ENCODE measurements around the gene LHFPL3.

Gene LHFPL3

DNA sequence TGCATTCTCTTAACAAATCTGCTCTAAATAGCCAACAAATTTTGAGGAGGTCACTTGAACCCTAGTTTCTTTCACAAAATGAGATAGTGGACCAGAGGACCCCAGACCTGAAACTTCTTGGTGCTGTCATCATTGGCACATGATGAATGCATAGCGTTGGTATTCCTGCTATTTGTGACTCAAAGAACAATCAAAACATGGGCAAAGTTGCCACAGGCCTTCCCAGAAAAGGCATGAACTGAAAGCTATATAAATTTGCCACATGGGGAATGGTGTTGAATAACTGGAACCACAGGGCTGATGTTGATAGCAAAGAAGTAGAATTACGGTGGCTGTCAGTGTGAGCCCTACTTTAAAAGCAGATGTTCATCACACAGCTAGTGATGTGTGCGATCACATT is 465.8 kb downstream of the LHFPL3 start:
- H2AFZ ChIP-seq (ENCODE audit: insufficient read depth, low read length, poor library complexity), result no peak overlapping the region

DNA sequence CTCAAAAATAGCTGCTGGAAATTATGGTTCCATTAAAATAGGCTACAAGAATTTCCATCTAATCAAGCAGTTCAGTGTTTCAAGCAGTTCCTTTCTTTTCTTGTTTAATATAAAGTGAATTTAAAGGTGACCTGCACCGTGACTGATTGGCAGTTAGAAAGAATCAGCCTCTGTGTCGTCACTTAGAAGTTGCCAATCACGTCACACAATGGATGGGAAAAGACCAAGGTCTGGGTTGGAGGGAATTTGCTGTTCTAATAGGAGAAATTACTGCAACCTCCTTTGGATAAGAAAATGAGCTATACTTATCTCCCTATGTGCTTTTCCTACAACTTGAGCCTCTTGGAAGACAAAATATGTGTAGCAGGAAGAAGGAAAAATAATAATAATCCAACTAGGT is 466.2 kb downstream of the LHFPL3 start:
- no peak overlapping the region for H3K4me2 ChIP-seq (ENCODE audit: low read length)
- no peaks in the 10 kb centered on the region for H3K79me2 ChIP-seq (ENCODE audit: control insufficient read depth, insufficient read depth, low read length, poor library complexity)
- no peak overlapping the region for H3K4ac ChIP-seq (ENCODE audit: low read depth, low read length)
- H3K36me3 ChIP-seq (ENCODE audit: control insufficient read depth in 1 of 2, insufficient read depth in 2 of 2, low read length in 2 of 2), result no peaks in the 10 kb centered on the region
- no peaks in the 10 kb centered on the region for H3K27me3 ChIP-seq (ENCODE audit: insufficient read depth, low read length)
- no peaks in the 10 kb centered on the region for H3K9me3 ChIP-seq (ENCODE audit: insufficient read depth, low read depth, low read length)
- H4K8ac ChIP-seq (ENCODE audit: low read depth, low read length), result no peak overlapping the region
- H3K27ac ChIP-seq (ENCODE audit: low read depth, low read length), result no peak overlapping the region
- H4K12ac ChIP-seq (ENCODE audit: low read depth, low read length), result no peak overlapping the region
- DNase-seq, result no peak
- no peak overlapping the region for H2BK120ac ChIP-seq (ENCODE audit: insufficient read depth, low read length, poor library complexity)
- no peak overlapping the region for H3K9ac ChIP-seq (ENCODE audit: low read length)
- H4K91ac ChIP-seq (ENCODE audit: low read depth, low read length), result no peak overlapping the region
- no peaks in the 10 kb centered on the region for H3K4me1 ChIP-seq (ENCODE audit: control insufficient read depth in 1 of 2, insufficient read depth in 2 of 2, low read length in 2 of 2)
- H3K4me3 ChIP-seq (ENCODE audit: low read depth, low read length), result no peak overlapping the region
- WGBS (ENCODE audit: extremely low coverage, insufficient coverage, insufficient read length), result no CpG with 5 or more reads among the region's 3 CpGs
- H2BK12ac ChIP-seq (ENCODE audit: low read length), result no peak overlapping the region
- H2AFZ ChIP-seq (ENCODE audit: insufficient read depth, low read length, poor library complexity), result no peak overlapping the region
- no peak overlapping the region for H2AK5ac ChIP-seq (ENCODE audit: low read length)
- no peaks in the 10 kb centered on the region for H3K79me1 ChIP-seq (ENCODE audit: low read length)
- no peak overlapping the region for H2BK5ac ChIP-seq (ENCODE audit: low read depth, low read length, poor library complexity)
- H3K23ac ChIP-seq (ENCODE audit: low read length), result no peak overlapping the region
- no peak overlapping the region for H3K14ac ChIP-seq (ENCODE audit: low read length)
- no peak overlapping the region for H3K18ac ChIP-seq (ENCODE audit: low read length)

More for the DNA sequence above, 465.8 kb downstream of the LHFPL3 start:
- no peak overlapping the region for H3K4me3 ChIP-seq (ENCODE audit: low read depth, low read length)
- H2BK5ac ChIP-seq (ENCODE audit: low read depth, low read length, poor library complexity), result no peak overlapping the region
- no peak overlapping the region for H3K14ac ChIP-seq (ENCODE audit: low read length)
- WGBS (ENCODE audit: extremely low coverage, insufficient coverage, insufficient read length), result no CpG with 5 or more reads among the region's 3 CpGs
- DNase-seq, result no peak
- H3K79me2 ChIP-seq (ENCODE audit: control insufficient read depth, insufficient read depth, low read length, poor library complexity), result no peaks in the 10 kb centered on the region
- no peaks in the 10 kb centered on the region for H3K79me1 ChIP-seq (ENCODE audit: low read length)
- H3K18ac ChIP-seq (ENCODE audit: low read length), result no peak overlapping the region
- H3K36me3 ChIP-seq (ENCODE audit: control insufficient read depth in 1 of 2, insufficient read depth in 2 of 2, low read length in 2 of 2), result no peaks in the 10 kb centered on the region
- H3K27me3 ChIP-seq (ENCODE audit: insufficient read depth, low read length), result no peaks in the 10 kb centered on the region
- H2AK5ac ChIP-seq (ENCODE audit: low read length), result no peak overlapping the region
- no peak overlapping the region for H4K12ac ChIP-seq (ENCODE audit: low read depth, low read length)
- H3K27ac ChIP-seq (ENCODE audit: low read depth, low read length), result no peak overlapping the region
- no peak overlapping the region for H3K9ac ChIP-seq (ENCODE audit: low read length)
- no peaks in the 10 kb centered on the region for H3K4me1 ChIP-seq (ENCODE audit: control insufficient read depth in 1 of 2, insufficient read depth in 2 of 2, low read length in 2 of 2)
- H3K4me2 ChIP-seq (ENCODE audit: low read length), result no peak overlapping the region
- no peak overlapping the region for H2BK12ac ChIP-seq (ENCODE audit: low read length)
- no peak overlapping the region for H4K91ac ChIP-seq (ENCODE audit: low read depth, low read length)
- H3K9me3 ChIP-seq (ENCODE audit: insufficient read depth, low read depth, low read length), result no peaks in the 10 kb centered on the region
- no peak overlapping the region for H4K8ac ChIP-seq (ENCODE audit: low read depth, low read length)
- no peak overlapping the region for H2BK120ac ChIP-seq (ENCODE audit: insufficient read depth, low read length, poor library complexity)
- no peak overlapping the region for H3K23ac ChIP-seq (ENCODE audit: low read length)
- H3K4ac ChIP-seq (ENCODE audit: low read depth, low read length), result no peak overlapping the region

DNA sequence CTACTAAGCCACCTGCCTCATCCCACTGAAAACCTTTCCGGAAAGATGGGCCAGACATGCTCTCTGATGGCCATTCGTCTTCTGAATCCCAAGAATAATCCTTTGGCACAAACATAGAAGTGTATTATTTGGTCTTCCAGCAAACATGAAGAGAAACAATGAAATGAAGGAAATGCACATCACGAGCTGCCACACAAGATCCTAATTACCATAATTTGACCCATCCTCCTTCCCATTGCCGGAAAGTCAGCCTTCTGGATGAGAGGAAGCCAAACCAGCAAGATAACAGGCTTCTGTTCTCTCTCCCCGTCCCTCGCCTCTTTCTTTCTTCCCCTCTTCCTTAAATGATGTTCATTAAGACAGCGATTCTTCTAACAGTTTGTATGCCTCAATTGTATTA is 466.7 kb downstream of the LHFPL3 start:
- no peaks in the 10 kb centered on the region for H3K4me1 ChIP-seq (ENCODE audit: control insufficient read depth in 1 of 2, insufficient read depth in 2 of 2, low read length in 2 of 2)
- no peak overlapping the region for H3K14ac ChIP-seq (ENCODE audit: low read length)
- no peak overlapping the region for H2BK120ac ChIP-seq (ENCODE audit: insufficient read depth, low read length, poor library complexity)
- no peak overlapping the region for H3K4me2 ChIP-seq (ENCODE audit: low read length)
- H2AFZ ChIP-seq (ENCODE audit: insufficient read depth, low read length, poor library complexity), result no peak overlapping the region
- H3K23ac ChIP-seq (ENCODE audit: low read length), result no peak overlapping the region
- H2BK12ac ChIP-seq (ENCODE audit: low read length), result no peak overlapping the region
- H3K27me3 ChIP-seq (ENCODE audit: insufficient read depth, low read length), result no peaks in the 10 kb centered on the region
- no peak overlapping the region for H3K4ac ChIP-seq (ENCODE audit: low read depth, low read length)
- no peak overlapping the region for H4K8ac ChIP-seq (ENCODE audit: low read depth, low read length)
- H4K91ac ChIP-seq (ENCODE audit: low read depth, low read length), result no peak overlapping the region
- H3K27ac ChIP-seq (ENCODE audit: low read depth, low read length), result no peak overlapping the region
- no peak for DNase-seq
- no peaks in the 10 kb centered on the region for H3K79me2 ChIP-seq (ENCODE audit: control insufficient read depth, insufficient read depth, low read length, poor library complexity)
- H2AK5ac ChIP-seq (ENCODE audit: low read length), result no peak overlapping the region
- H3K79me1 ChIP-seq (ENCODE audit: low read length), result no peaks in the 10 kb centered on the region
- no peak overlapping the region for H3K4me3 ChIP-seq (ENCODE audit: low read depth, low read length)
- H2BK5ac ChIP-seq (ENCODE audit: low read depth, low read length, poor library complexity), result no peak overlapping the region
- H3K9ac ChIP-seq (ENCODE audit: low read length), result no peak overlapping the region
- no peak overlapping the region for H4K12ac ChIP-seq (ENCODE audit: low read depth, low read length)
- WGBS (ENCODE audit: extremely low coverage, insufficient coverage, insufficient read length), result no CpG with 5 or more reads among the region's 7 CpGs
- H3K9me3 ChIP-seq (ENCODE audit: insufficient read depth, low read depth, low read length), result no peaks in the 10 kb centered on the region
- no peaks in the 10 kb centered on the region for H3K36me3 ChIP-seq (ENCODE audit: control insufficient read depth in 1 of 2, insufficient read depth in 2 of 2, low read length in 2 of 2)
- H3K18ac ChIP-seq (ENCODE audit: low read length), result no peak overlapping the region

DNA sequence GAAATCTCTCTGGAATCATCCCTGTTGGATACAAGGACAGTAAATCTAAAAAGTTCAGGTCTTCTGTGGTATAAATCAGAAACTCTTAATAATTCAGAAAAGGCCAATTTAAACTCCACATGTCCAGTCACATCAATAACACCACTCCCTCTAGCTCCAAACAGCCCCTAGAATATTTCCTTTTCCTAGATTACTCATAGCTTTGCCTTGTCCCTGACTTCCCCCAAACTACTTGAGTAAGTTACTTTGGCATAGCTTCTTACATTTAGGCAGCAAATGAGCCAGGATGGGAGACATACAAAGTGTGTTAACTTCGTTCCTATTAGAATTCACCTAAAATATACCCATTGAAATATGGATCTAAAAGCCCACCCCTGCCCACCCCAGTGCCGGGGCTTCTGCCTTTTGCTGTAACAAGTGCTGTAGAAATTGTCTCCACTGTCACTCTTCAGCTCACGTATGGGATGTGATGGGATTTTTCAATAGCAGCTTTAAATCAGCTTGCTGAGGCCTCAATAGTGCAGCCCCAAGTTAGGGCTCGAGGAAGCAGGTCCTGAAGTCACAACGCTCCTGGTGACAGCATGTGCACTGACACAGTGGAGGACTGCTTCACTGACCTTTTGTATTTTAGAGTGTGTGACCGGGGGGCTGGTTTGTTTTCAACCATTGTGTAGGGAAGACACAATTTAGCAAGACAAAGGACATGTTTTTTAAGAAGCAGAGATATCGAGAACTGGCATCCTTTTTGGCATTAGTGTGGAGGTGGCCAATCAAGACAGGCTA is 467.4 kb downstream of the LHFPL3 start:
- H3K27ac ChIP-seq (ENCODE audit: low read depth, low read length), result no peak overlapping the region
- no peak overlapping the region for H4K8ac ChIP-seq (ENCODE audit: low read depth, low read length)
- no peaks in the 10 kb centered on the region for H3K36me3 ChIP-seq (ENCODE audit: control insufficient read depth in 1 of 2, insufficient read depth in 2 of 2, low read length in 2 of 2)
- no peak overlapping the region for H3K9ac ChIP-seq (ENCODE audit: low read length)
- no peak for DNase-seq
- no CpG with 5 or more reads among the region's 7 CpGs for WGBS (ENCODE audit: extremely low coverage, insufficient coverage, insufficient read length)
- H2BK120ac ChIP-seq (ENCODE audit: insufficient read depth, low read length, poor library complexity), result no peak overlapping the region
- no peak overlapping the region for H3K4me3 ChIP-seq (ENCODE audit: low read depth, low read length)
- H3K18ac ChIP-seq (ENCODE audit: low read length), result no peak overlapping the region
- H2BK5ac ChIP-seq (ENCODE audit: low read depth, low read length, poor library complexity), result no peak overlapping the region
- H4K12ac ChIP-seq (ENCODE audit: low read depth, low read length), result no peak overlapping the region
- no peaks in the 10 kb centered on the region for H3K27me3 ChIP-seq (ENCODE audit: insufficient read depth, low read length)
- no peaks in the 10 kb centered on the region for H3K9me3 ChIP-seq (ENCODE audit: insufficient read depth, low read depth, low read length)
- no peaks in the 10 kb centered on the region for H3K79me1 ChIP-seq (ENCODE audit: low read length)
- H3K4me2 ChIP-seq (ENCODE audit: low read length), result no peak overlapping the region
- no peaks in the 10 kb centered on the region for H3K79me2 ChIP-seq (ENCODE audit: control insufficient read depth, insufficient read depth, low read length, poor library complexity)
- no peak overlapping the region for H2BK12ac ChIP-seq (ENCODE audit: low read length)
- no peak overlapping the region for H3K14ac ChIP-seq (ENCODE audit: low read length)
- H4K91ac ChIP-seq (ENCODE audit: low read depth, low read length), result no peak overlapping the region
- no peak overlapping the region for H3K4ac ChIP-seq (ENCODE audit: low read depth, low read length)
- no peak overlapping the region for H2AFZ ChIP-seq (ENCODE audit: insufficient read depth, low read length, poor library complexity)
- H2AK5ac ChIP-seq (ENCODE audit: low read length), result no peak overlapping the region
- H3K4me1 ChIP-seq (ENCODE audit: control insufficient read depth in 1 of 2, insufficient read depth in 2 of 2, low read length in 2 of 2), result no peaks in the 10 kb centered on the region
- H3K23ac ChIP-seq (ENCODE audit: low read length), result no peak overlapping the region

Data from trophoblast cell (in vitro differentiated cells and primary cell).